Transverse colon (tissue), 4 donors: ENCODE results near the gene C1orf159. TPM values are rescaled to one million over a fixed set of nuclear protein-coding genes. Genes with fewer than 3 reads are reported as not detected.
A peak's percentile ranks its signal among the peaks of the same experiment; 100 is the strongest.

Source experiments
- DNase-seq: peaks from one replicate; pipeline ENCODE4 v3.0.0-alpha.2; 2019
- H3K27ac ChIP-seq, 4 donors: fragments of 200-600 bp; sonication (generic); 2 replicates each; pipeline ENCODE4 v1.5.1; 2016 to 2018; ENCODE audit warnings: inconsistent platforms in 4 of 4
- H3K27me3 ChIP-seq: fragments of 200-600 bp; sonication (generic); 2 replicates; pipeline ENCODE4 v1.5.1; 2017; ENCODE audit warnings: inconsistent platforms
- H3K36me3 ChIP-seq, 4 donors: fragments of 200-600 bp; sonication (generic); 2 replicates each; pipeline ENCODE4 v1.5.1; 2017 to 2019; ENCODE audit warnings: inconsistent platforms in 4 of 4
- H3K4me1 ChIP-seq, 4 donors: fragments of 200-600 bp; sonication (generic); 2 replicates each; pipeline ENCODE4 v1.5.1; 2017 to 2020; ENCODE audit warnings: inconsistent platforms in 4 of 4
- H3K4me3 ChIP-seq, 4 donors: fragments of 200-600 bp; sonication (generic); 1 replicate in 1 of 4; 2 replicates in 3 of 4; pipeline versions ENCODE4 v1.5.1 to v1.6.1; 2017 to 2019; ENCODE audit warnings: inconsistent platforms in 4 of 4
- H3K9me3 ChIP-seq, 2 donors: fragments of 200-600 bp; sonication (generic); 2 replicates each; pipeline ENCODE4 v1.5.1; 2017 to 2019; ENCODE audit warnings: inconsistent platforms in 2 of 2
- CTCF ChIP-seq, 5 experiments: fragments of 200-600 bp in 3 of 5; fragments of 450-650 bp in 2 of 5; sonication (generic) in 3 of 5; IDR thresholded peaks; 1 replicate in 2 of 5; 2 replicates in 3 of 5; pipeline ENCODE4 v1.5.1; 2016 to 2017; ENCODE audit warnings: antibody characterized with exemption in 5 of 5, inconsistent platforms in 3 of 5, mild to moderate bottlenecking in 2 of 5, moderate library complexity in 1 of 5
- EP300 ChIP-seq: sonication (generic); formaldehyde crosslinking; IDR thresholded peaks from one replicate; pipeline ENCODE4 v1.6.1; 2017; ENCODE audit warnings: antibody characterized with exemption, low read depth
- POLR2A ChIP-seq: fragments of 450-650 bp; IDR thresholded peaks from one replicate; pipeline ENCODE4 v1.6.1; 2016; ENCODE audit warnings: antibody characterized with exemption, mild to moderate bottlenecking, moderate library complexity
- POLR2AphosphoS5 ChIP-seq, 3 donors: sonication (generic); formaldehyde crosslinking; IDR thresholded peaks; one replicate each; pipeline ENCODE4 v1.6.1; 2016; ENCODE audit warnings: antibody characterized with exemption in 3 of 3
- WGBS, 2 donors: methylation state at CpG; one replicate each; pipeline ENCODE4 v1.1.5; 2018; ENCODE audit warnings: low coverage in 1 of 2; 5-methylcytosine and 5-hydroxymethylcytosine counted together
- in situ Hi-C, 4 donors: fragments of 200-750 bp; cut with MboI; loops; one replicate each; pipeline versions ENCODE4 v1.15.0 to v1.15.1; 2017; ENCODE audit warnings: low sequenced_read_pairs in 3 of 4, low pct_ligation_motif_present in 1 of 4, low pct_unique_long_range_greater_than_20kb in 1 of 4
- intact Hi-C: fragments of 100-400 bp; cut with DNase I; formaldehyde crosslinking; loops from one replicate; pipeline ENCODE4 v1.15.1; 2023; ENCODE audit warnings: low total_unique reads
- total RNA-seq, 4 donors: library from RNA; depleted of rRNA; stranded (reverse); fragments of >200 nt; gene quantifications; one replicate each; pipeline ENCODE4 v1.1.0, GENCODE V29; 2016

C1orf159 gene
- total RNA-seq, 4 donors from 2014 or later: 23.6 to 108 (median 47.3) TPM

GRCh38 chr1:1074631-1075147 lies 41.2 kb downstream of the C1orf159 start:
- Histone ChIP-seq H3K9me3 (no peaks in the 10 kb centered on the region), H3K4me1 (peaks cover 5 to 25% (median 18%) of the 10 kb centered on the region in 4 donors), H3K27ac (peak overlapping the region; percentile 79 to 80 (median 80)), H3K4me3 (no peak overlapping the region), H3K27me3 (peaks cover 23% of the 10 kb centered on the region), H3K36me3 (no peaks in the 10 kb centered on the region)
- intact Hi-C loops (no loop called here), in situ Hi-C loops (no loop called here)
- DNase-seq: no peak
- 36 to 65% methylated on average over 5 to 14 of the region's 14 CpGs for WGBS, 2 donors
- TF ChIP-seq EP300: no peak
- no peak for TF ChIP-seq CTCF (IDR thresholded peaks at IDR 0.05)

- TF ChIP-seq CTCF (IDR thresholded peaks at IDR 0.05) (peak in 1 of 5 experiments; percentile 13), POLR2AphosphoS5 (IDR thresholded peaks at IDR 0.05) (peak; percentile 67 to 98 (median 94)), EP300 (peak; percentile 3), POLR2A (peak; percentile 96)
- in situ Hi-C loops: no loop called here
- peak within 1 kb of the TSS; percentile 79 to 80 (median 80) for H3K27ac ChIP-seq
- intact Hi-C loops: no loop called here
- H3K4me1 ChIP-seq: peaks cover 3 to 26% (median 20%) of the 10 kb centered on the region in 4 donors
- peaks cover 30% of the 10 kb centered on the region for H3K27me3 ChIP-seq
- H3K9me3 ChIP-seq: no peaks in the 10 kb centered on the region
- DNase-seq: peak; percentile 88
- 53% methylated on average over 34 of the region's 35 CpGs; no CpG with 5 or more reads in 1 of the 2 donors for WGBS, 2 donors
- no peaks in the 10 kb centered on the region for H3K36me3 ChIP-seq
- peak within 1 kb of the TSS in 3 of 4 donors; percentile 4 to 24 (median 19) for H3K4me3 ChIP-seq
Measured at GRCh38 chr1:1073743-1074587, 41.9 kb downstream of the C1orf159 start, which contains the start of gene RNF223. RNF223 (minus strand) TSS chr1:1074306; CDS start chr1:1072566, 1,740 bp downstream.

GRCh38 chr1:1072849-1073742 lies 42.8 kb downstream of the C1orf159 start:
- intact Hi-C loops: no loop called here
- H3K27me3 ChIP-seq: peaks cover 38% of the 10 kb centered on the region
- H3K4me1 ChIP-seq: peaks cover 8 to 34% (median 28%) of the 10 kb centered on the region in 4 donors
- H3K4me3 ChIP-seq: peak overlapping the region in 3 of 4 donors; percentile 4 to 24 (median 13)
- DNase-seq: no peak
- TF ChIP-seq POLR2AphosphoS5 (IDR thresholded peaks at IDR 0.05) (no peak), CTCF (IDR thresholded peaks at IDR 0.05) (no peak), EP300 (no peak), POLR2A (no peak)
- no peaks in the 10 kb centered on the region for H3K36me3 ChIP-seq
- in situ Hi-C loops: no loop called here
- no peaks in the 10 kb centered on the region for H3K9me3 ChIP-seq
- H3K27ac ChIP-seq: peak overlapping the region; percentile 79 to 80 (median 80)
- WGBS, 2 donors: 77% methylated on average over 27 of the region's 28 CpGs; no CpG with 5 or more reads in 1 of the 2 donors
